ENCODE data around the gene WDR11. TPM values are rescaled to one million over a fixed set of nuclear protein-coding genes. Genes with fewer than 3 reads are reported as not detected.
"Not testable (repeated sequence)": the region's sequence is repeated elsewhere in the genome, so short reads cannot be mapped to it uniquely, and the experiment has no call there.

The WDR11 gene
- total and polyA plus RNA-seq, 7 experiments from 2014 or later = 12.6 to 78.1 (median 43.6) TPM

DNA sequence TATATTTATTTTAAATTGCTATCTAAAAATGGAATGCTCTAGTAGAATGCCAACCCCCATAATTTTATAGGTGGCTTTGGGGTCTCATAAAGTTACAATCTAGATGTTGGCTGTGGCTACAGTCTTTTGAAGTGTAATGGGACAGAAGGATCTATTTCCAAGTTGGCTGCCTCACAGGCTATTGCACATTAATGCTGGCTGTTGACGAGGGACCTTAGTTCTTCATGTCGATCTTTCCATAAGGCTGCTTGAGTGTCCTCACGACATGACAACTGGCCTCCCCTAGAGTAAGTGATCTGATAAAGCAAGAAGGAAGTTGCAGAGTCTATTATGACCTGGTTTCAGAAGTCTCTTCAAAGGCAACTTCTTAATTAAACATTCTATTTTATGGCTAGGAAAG is 36.3 kb downstream of the WDR11 start:
- Mint-ChIP-seq H3K27me3 (no peaks in the 10 kb centered on the region), H3K27ac (no peak overlapping the region), H3K4me3 (no peak overlapping the region), H3K36me3 (peaks cover 21 to 83% (median 56%) of the 10 kb centered on the region in 5 donors), H3K4me1 (no peaks in the 10 kb centered on the region), H3K9me3 (peaks cover 0 to 3% (median 0%) of the 10 kb centered on the region in 11 donors)
- Histone ChIP-seq H3K36me3 (ENCODE audit: control insufficient read depth in 2 of 3, insufficient read depth in 3 of 3, low read length in 3 of 3) (peaks cover 4 to 37% (median 6%) of the 10 kb centered on the region in 3 experiments), H3K4me3 (ENCODE audit: low read length) (no peak overlapping the region), H3K27me3 (ENCODE audit: control insufficient read depth in 2 of 2, insufficient read depth in 2 of 2, low read length in 2 of 2) (no peaks in the 10 kb centered on the region), H3K9me3 (ENCODE audit: control insufficient read depth in 2 of 3, low read length in 3 of 3) (no peaks in the 10 kb centered on the region), H3K27ac (ENCODE audit: low read depth, low read length) (no peak overlapping the region), H3K4me1 (ENCODE audit: control insufficient read depth in 2 of 2, insufficient read depth in 2 of 2, low read length in 2 of 2) (no peaks in the 10 kb centered on the region)
- DNase-seq = no peak
- POLR2A ChIA-PET = no interaction called here
- no peak for ATAC-seq
- intact Hi-C loops (cut with micrococcal nuclease) = no loop called here
- CTCF ChIA-PET = no interaction called here

DNA sequence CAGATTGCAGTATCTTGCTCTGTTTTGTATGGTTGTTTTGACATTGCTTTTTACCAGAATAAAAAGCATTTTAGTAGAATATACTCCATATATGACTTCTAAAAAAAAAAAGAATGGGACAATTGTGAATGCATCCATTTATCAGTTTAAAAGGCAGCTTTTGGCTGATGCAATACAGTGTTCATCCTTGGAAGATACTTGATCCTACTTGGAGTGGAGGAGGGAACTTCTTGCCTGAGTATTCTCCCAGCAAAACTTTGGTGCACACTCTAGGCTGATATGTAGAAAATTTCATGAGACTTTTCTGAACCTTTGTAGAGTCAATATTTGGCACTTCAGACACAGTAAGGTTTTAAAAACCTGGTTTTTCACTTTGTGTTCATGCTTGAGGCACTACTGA is 40.2 kb downstream of the WDR11 start:
- H3K27ac Mint-ChIP-seq = no peak overlapping the region
- POLR2A ChIA-PET = no interaction called here
- intact Hi-C loops (cut with micrococcal nuclease) = no loop called here
- no peak overlapping the region for H3K4me3 Mint-ChIP-seq
- Histone ChIP-seq H3K4me1 (ENCODE audit: control insufficient read depth in 2 of 2, insufficient read depth in 2 of 2, low read length in 2 of 2) (no peaks in the 10 kb centered on the region), H3K27me3 (ENCODE audit: control insufficient read depth in 2 of 2, insufficient read depth in 2 of 2, low read length in 2 of 2) (no peaks in the 10 kb centered on the region), H3K4me3 (ENCODE audit: low read length) (no peak overlapping the region), H3K9me3 (ENCODE audit: control insufficient read depth in 2 of 3, low read length in 3 of 3) (no peaks in the 10 kb centered on the region), H3K36me3 (ENCODE audit: control insufficient read depth in 2 of 3, insufficient read depth in 3 of 3, low read length in 3 of 3) (peaks cover 5 to 31% (median 8%) of the 10 kb centered on the region in 3 experiments), H3K27ac (ENCODE audit: low read depth, low read length) (no peak overlapping the region)
- no peaks in the 10 kb centered on the region for H3K27me3 Mint-ChIP-seq
- ATAC-seq (no peak), DNase-seq (no peak)
- H3K36me3 Mint-ChIP-seq = peaks cover 16 to 80% (median 53%) of the 10 kb centered on the region in 5 donors
- CTCF ChIA-PET = no interaction called here
- H3K9me3 Mint-ChIP-seq = peaks cover 0 to 3% (median 0%) of the 10 kb centered on the region in 11 donors
- H3K4me1 Mint-ChIP-seq = no peaks in the 10 kb centered on the region

DNA sequence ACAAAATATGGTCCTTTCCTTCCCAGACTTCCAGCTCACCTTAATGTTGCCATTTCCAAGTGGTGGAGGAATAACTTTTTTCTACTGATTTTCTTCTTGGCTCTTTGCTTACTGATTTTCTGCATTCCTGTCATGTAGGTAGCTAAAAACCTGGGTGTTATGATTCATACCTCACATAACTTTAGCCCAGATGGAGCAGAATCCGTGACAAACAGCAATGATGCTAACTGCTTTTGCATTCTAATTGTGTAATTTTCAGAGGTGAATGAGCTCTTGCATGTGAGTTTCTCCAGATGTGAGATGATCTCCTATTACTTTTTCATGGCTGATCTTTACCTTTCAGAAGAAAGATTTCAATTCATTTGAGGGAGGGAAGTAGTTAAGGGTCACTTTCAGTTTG is 43.4 kb downstream of the WDR11 start:
- no peak overlapping the region for H3K27ac ChIP-seq (ENCODE audit: low read depth, low read length)
- no peak for ATAC-seq
- no peak overlapping the region for H3K4me3 ChIP-seq (ENCODE audit: low read length)
- peaks cover 0 to 10% (median 0%) of the 10 kb centered on the region in 7 donors for H3K4me1 Mint-ChIP-seq
- H3K4me3 Mint-ChIP-seq = no peak overlapping the region
- peaks cover 0 to 3% (median 0%) of the 10 kb centered on the region in 11 donors for H3K9me3 Mint-ChIP-seq
- ChIA-PET POLR2A (no interaction called here), CTCF (no interaction called here)
- no peak overlapping the region for H3K27ac Mint-ChIP-seq
- no peaks in the 10 kb centered on the region for H3K4me1 ChIP-seq (ENCODE audit: control insufficient read depth in 2 of 2, insufficient read depth in 2 of 2, low read length in 2 of 2)
- DNase-seq = no peak
- H3K9me3 ChIP-seq (ENCODE audit: control insufficient read depth in 2 of 3, low read length in 3 of 3) = no peaks in the 10 kb centered on the region
- peaks cover 5 to 23% (median 8%) of the 10 kb centered on the region in 3 experiments for H3K36me3 ChIP-seq (ENCODE audit: control insufficient read depth in 2 of 3, insufficient read depth in 3 of 3, low read length in 3 of 3)
- no peaks in the 10 kb centered on the region for H3K27me3 Mint-ChIP-seq
- no peaks in the 10 kb centered on the region for H3K27me3 ChIP-seq (ENCODE audit: control insufficient read depth in 2 of 2, insufficient read depth in 2 of 2, low read length in 2 of 2)
- peaks cover 16 to 67% (median 40%) of the 10 kb centered on the region in 5 donors for H3K36me3 Mint-ChIP-seq
- intact Hi-C loops (cut with micrococcal nuclease) = no loop called here

DNA sequence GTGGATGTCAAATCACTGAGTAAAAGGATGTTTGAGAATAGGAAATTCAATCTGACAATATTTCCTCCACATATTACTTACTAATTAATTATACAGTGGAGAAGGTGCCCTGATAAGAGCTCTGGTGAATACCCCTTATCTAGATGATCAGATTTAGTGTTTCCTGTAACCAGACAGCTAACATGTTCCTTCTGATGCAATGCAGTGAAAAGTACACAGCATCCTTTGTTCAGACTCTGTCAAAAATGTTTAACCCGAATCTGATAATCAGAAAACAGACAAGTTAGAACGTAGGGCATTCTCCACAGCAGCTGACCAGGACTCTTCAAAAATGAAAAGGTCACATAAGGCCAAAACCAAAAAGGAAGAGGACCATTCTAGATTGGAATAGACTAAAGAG is 46.2 kb downstream of the WDR11 start:
- ATAC-seq (peak; percentile 41), DNase-seq (no peak)
- Mint-ChIP-seq H3K27me3 (no peaks in the 10 kb centered on the region), H3K4me3 (no peak overlapping the region), H3K36me3 (peaks cover 10 to 71% (median 40%) of the 10 kb centered on the region in 5 donors), H3K4me1 (peaks cover 0 to 10% (median 0%) of the 10 kb centered on the region in 7 donors), H3K27ac (peak overlapping the region in 1 of 9 donors; percentile 11), H3K9me3 (peaks cover 0 to 2% (median 0%) of the 10 kb centered on the region in 11 donors)
- intact Hi-C loops (cut with micrococcal nuclease) = no loop called here
- no peaks in the 10 kb centered on the region for H3K4me1 ChIP-seq (ENCODE audit: control insufficient read depth in 2 of 2, insufficient read depth in 2 of 2, low read length in 2 of 2)
- H3K27ac ChIP-seq (ENCODE audit: low read depth, low read length) = no peak overlapping the region
- H3K9me3 ChIP-seq (ENCODE audit: control insufficient read depth in 2 of 3, low read length in 3 of 3) = no peaks in the 10 kb centered on the region
- no peaks in the 10 kb centered on the region for H3K27me3 ChIP-seq (ENCODE audit: control insufficient read depth in 2 of 2, insufficient read depth in 2 of 2, low read length in 2 of 2)
- ChIA-PET POLR2A (no interaction called here), CTCF (no interaction called here)
- H3K4me3 ChIP-seq (ENCODE audit: low read length) = no peak overlapping the region
- H3K36me3 ChIP-seq (ENCODE audit: control insufficient read depth in 2 of 3, insufficient read depth in 3 of 3, low read length in 3 of 3) = peaks cover 3 to 26% (median 4%) of the 10 kb centered on the region in 3 experiments

DNA sequence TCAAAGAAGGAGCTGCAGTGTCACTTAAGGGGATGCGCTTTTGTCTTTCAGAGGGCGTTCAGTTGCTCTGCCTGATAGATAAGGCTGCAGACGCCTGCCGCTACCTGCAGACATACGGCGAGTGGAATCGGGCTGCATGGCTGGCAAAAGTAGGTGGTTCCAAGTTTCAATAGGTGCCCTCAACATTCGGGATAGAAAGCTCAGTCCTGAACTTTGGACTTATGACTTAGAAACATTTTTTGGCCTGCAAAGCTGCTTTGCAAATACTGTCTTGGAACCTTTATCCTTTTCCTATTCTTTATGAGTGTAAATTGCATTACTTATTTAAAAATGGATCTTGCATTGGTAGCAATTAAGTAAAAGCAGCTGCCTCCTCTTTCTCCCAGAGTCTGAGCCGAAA is 54.1 kb downstream of the WDR11 start:
- Histone ChIP-seq H3K27me3 (ENCODE audit: control insufficient read depth in 2 of 2, insufficient read depth in 2 of 2, low read length in 2 of 2) (no peaks in the 10 kb centered on the region), H3K4me1 (ENCODE audit: control insufficient read depth in 2 of 2, insufficient read depth in 2 of 2, low read length in 2 of 2) (no peaks in the 10 kb centered on the region), H3K36me3 (ENCODE audit: control insufficient read depth in 2 of 3, insufficient read depth in 3 of 3, low read length in 3 of 3) (peaks cover 8 to 90% (median 18%) of the 10 kb centered on the region in 3 experiments), H3K27ac (ENCODE audit: low read depth, low read length) (no peak overlapping the region), H3K4me3 (ENCODE audit: low read length) (no peak overlapping the region), H3K9me3 (ENCODE audit: control insufficient read depth in 2 of 3, low read length in 3 of 3) (peaks cover 0 to 7% (median 0%) of the 10 kb centered on the region in 3 experiments)
- intact Hi-C loops (cut with micrococcal nuclease) = no loop called here
- Mint-ChIP-seq H3K4me1 (no peaks in the 10 kb centered on the region), H3K4me3 (no peak overlapping the region), H3K9me3 (peaks cover 0 to 31% (median 14%) of the 10 kb centered on the region in 11 donors), H3K36me3 (peaks cover 34 to 96% (median 90%) of the 10 kb centered on the region in 5 donors), H3K27me3 (no peaks in the 10 kb centered on the region), H3K27ac (no peak overlapping the region)
- no peak for DNase-seq
- CTCF ChIA-PET = no interaction called here
- POLR2A ChIA-PET = no interaction called here
- ATAC-seq = no peak

DNA sequence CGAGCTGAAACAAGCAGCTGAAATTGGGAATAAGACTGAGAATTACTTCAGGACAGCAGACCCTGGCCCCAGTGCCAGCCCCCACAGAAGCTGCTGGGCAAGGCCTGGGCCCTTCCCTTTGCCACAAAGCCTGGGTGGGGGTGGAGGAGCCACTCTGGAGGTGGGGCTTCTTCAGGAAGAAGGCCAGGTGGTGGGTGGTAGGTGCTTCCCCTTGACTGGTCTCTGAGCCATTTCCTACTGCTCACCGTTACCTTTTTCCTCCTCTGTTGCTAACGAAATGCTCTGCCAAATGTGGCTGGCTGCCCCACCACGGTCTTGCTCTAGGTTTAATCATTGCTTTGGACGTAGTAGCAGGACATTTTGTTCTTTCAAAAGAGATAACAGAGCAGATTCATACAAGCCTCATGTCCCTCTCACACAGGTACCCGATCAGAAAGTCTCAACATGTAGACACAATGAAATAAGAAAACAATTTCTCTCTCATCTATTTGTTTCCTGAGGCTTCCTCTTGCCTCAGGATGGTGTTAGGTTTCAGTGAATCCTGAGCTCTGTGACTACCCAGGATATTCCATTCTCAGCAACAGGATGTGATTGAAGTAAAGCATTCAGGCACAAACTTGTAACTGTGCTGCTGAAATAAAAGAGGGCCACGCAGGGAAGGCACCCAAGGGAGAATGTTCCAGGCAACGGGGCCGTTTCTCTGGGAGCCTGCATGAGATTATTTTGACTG is 66.5 kb downstream of the WDR11 start:
- Histone ChIP-seq H3K27ac (ENCODE audit: low read depth, low read length) (no peak overlapping the region), H3K4me3 (ENCODE audit: low read length) (no peak overlapping the region), H3K36me3 (ENCODE audit: control insufficient read depth in 2 of 3, insufficient read depth in 3 of 3, low read length in 3 of 3) (no peaks in the 10 kb centered on the region), H3K27me3 (ENCODE audit: control insufficient read depth in 2 of 2, insufficient read depth in 2 of 2, low read length in 2 of 2) (no peaks in the 10 kb centered on the region), H3K9me3 (ENCODE audit: control insufficient read depth in 2 of 3, low read length in 3 of 3) (peaks cover 0 to 9% (median 0%) of the 10 kb centered on the region in 3 experiments), H3K4me1 (ENCODE audit: control insufficient read depth in 2 of 2, insufficient read depth in 2 of 2, low read length in 2 of 2) (no peaks in the 10 kb centered on the region)
- no peak for DNase-seq
- CTCF ChIA-PET = no interaction called here
- no peak for ATAC-seq
- Mint-ChIP-seq H3K9me3 (peaks cover 0 to 20% (median 5%) of the 10 kb centered on the region in 11 donors), H3K27me3 (no peaks in the 10 kb centered on the region), H3K4me1 (no peaks in the 10 kb centered on the region), H3K36me3 (no peaks in the 10 kb centered on the region), H3K27ac (no peak overlapping the region), H3K4me3 (no peak overlapping the region)
- POLR2A ChIA-PET = no interaction called here
- intact Hi-C loops (cut with micrococcal nuclease) = no loop called here

DNA sequence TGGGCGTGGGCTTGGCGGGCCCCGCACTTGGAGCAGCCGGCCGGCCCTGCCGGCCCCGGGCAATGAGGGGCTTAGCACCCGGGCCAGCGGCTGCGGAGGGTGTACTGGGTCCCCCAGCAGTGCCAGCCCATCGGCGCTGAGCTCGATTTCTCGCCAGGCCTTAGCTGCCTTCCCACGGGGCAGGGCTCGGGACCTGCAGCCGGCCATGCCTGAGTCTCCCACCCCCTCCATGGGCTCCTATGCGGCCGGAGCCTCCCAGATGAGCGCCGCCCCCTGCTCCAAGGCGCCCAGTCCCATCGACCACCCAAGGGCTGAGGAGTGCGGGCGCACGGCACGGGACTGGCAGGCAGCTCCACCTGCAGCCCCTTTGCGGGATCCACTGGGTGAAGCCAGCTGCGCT is 72.7 kb downstream of the WDR11 start:
- intact Hi-C loops (cut with micrococcal nuclease); H3K4me1 ChIP-seq (ENCODE audit: control insufficient read depth in 2 of 2, insufficient read depth in 2 of 2, low read length in 2 of 2); H3K4me3 Mint-ChIP-seq; CTCF ChIA-PET; H3K9me3 ChIP-seq (ENCODE audit: control insufficient read depth in 2 of 3, low read length in 3 of 3); H3K27ac ChIP-seq (ENCODE audit: low read depth, low read length); H3K27me3 Mint-ChIP-seq; POLR2A ChIA-PET; H3K4me3 ChIP-seq (ENCODE audit: low read length); H3K36me3 Mint-ChIP-seq; ATAC-seq; H3K36me3 ChIP-seq (ENCODE audit: control insufficient read depth in 2 of 3, insufficient read depth in 3 of 3, low read length in 3 of 3); H3K4me1 Mint-ChIP-seq; H3K27me3 ChIP-seq (ENCODE audit: control insufficient read depth in 2 of 2, insufficient read depth in 2 of 2, low read length in 2 of 2); H3K27ac Mint-ChIP-seq; DNase-seq: not testable (repeated sequence)
- peaks cover 0 to 14% (median 0%) of the 10 kb centered on the region in 11 donors for H3K9me3 Mint-ChIP-seq
